GM18505 (cell line): ENCODE data around the gene AMBRA1.

Experiments
- ATAC-seq: cut with Tn5 transposase; IDR thresholded peaks from one replicate; pipeline ENCODE4 v1.9.1; 2021; ENCODE audit not compliant: unreplicated experiment
- POLR2A ChIP-seq: IDR thresholded peaks from 4 replicates; pipeline ENCODE4 v1.6.1; 2011; ENCODE audit warnings: borderline replicate concordance; ENCODE audit not compliant: insufficient read depth, insufficient read length; ENCODE audit errors: extremely low read depth

AMBRA1 gene

GRCh38 chr11:46420513-46420912, 173.3 kb downstream of the AMBRA1 start:
- TF ChIP-seq POLR2A, result no peak

GRCh38 chr11:46418751-46419150, 175.1 kb downstream of the AMBRA1 start:
- no peak for TF ChIP-seq POLR2A

More at GRCh38 chr11:46420513-46420912, 173.3 kb downstream of the AMBRA1 start:
- no peak for ATAC-seq

GRCh38 chr11:46417711-46418110, 176.1 kb downstream of the AMBRA1 start:
- TF ChIP-seq POLR2A, result no peak
- no peak for ATAC-seq

More at GRCh38 chr11:46418751-46419150, 175.1 kb downstream of the AMBRA1 start:
- ATAC-seq, result no peak

- TF ChIP-seq POLR2A, result no peak
- ATAC-seq, result no peak
These were observed 178.9 kb downstream of the AMBRA1 start for GRCh38 chr11:46414879-46415278.

- no peak for ATAC-seq
- TF ChIP-seq POLR2A, result no peak
These were observed 179.4 kb downstream of the AMBRA1 start for GRCh38 chr11:46414466-46414796.

GRCh38 chr11:46413760-46414465, 179.9 kb downstream of the AMBRA1 start:
- ATAC-seq, result no peak
- TF ChIP-seq POLR2A, result no peak

- no peak for TF ChIP-seq POLR2A
- no peak for ATAC-seq
These were observed 183.8 kb downstream of the AMBRA1 start for GRCh38 chr11:46410021-46410420.

GRCh38 chr11:46408407-46408986, 185.3 kb downstream of the AMBRA1 start:
- no peak for ATAC-seq
- TF ChIP-seq POLR2A, result no peak

GRCh38 chr11:46407635-46408034, 186.2 kb downstream of the AMBRA1 start:
- no peak for TF ChIP-seq POLR2A
- ATAC-seq, result no peak

- TF ChIP-seq POLR2A, result no peak
- ATAC-seq, result no peak
These were observed 189.3 kb downstream of the AMBRA1 start for GRCh38 chr11:46404476-46405017.

GRCh38 chr11:46402957-46403902, 190.6 kb downstream of the AMBRA1 start:
- no peak for TF ChIP-seq POLR2A
- no peak for ATAC-seq

GRCh38 chr11:46397526-46397925, 196.3 kb downstream of the AMBRA1 start:
- no peak for TF ChIP-seq POLR2A
- no peak for ATAC-seq

- TF ChIP-seq POLR2A, result no peak
- ATAC-seq, result no peak
These were observed 200.1 kb downstream of the AMBRA1 start for GRCh38 chr11:46393759-46394158.
